ENCODE measurements around the gene GRAMD1B. TPM values are rescaled to one million over a fixed set of nuclear protein-coding genes. Genes with fewer than 3 reads are reported as not detected.

GRAMD1B gene
- polyA plus RNA-seq, 3 donors: 3.2 to 13.9 (median 3.3) TPM

DNA sequence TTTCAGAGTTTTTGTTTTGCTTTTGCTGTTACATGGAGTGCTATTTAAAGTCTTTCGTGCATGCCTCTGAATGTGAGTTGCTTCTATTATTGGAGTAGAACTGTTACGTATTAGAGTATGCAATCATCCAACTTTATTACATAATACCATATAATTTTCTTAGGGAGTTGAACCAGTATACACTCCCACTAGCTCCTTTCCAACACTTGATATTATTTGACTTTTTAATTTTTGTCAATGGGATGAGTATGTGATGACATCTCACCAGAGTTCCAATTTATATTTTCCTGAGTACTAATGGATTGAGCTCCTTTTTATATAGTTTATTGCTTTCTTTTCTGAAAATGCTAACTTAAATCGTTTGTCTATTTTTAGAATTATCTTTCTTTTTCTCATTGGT is 90.9 kb downstream of the GRAMD1B start:
- H3K36me3 Mint-ChIP-seq: peaks cover 8 to 18% of the 10 kb centered on the region in 2 donors
- no peak for TF ChIP-seq CTCF (IDR thresholded peaks at IDR 0.05)
- no peak overlapping the region for H3K4me3 ChIP-seq (replicated peaks in 1 of 3; ENCODE audit: low read depth in 2 of 3, low read length in 3 of 3)
- intact Hi-C loops (cut with micrococcal nuclease): no loop called here
- H3K27me3 Mint-ChIP-seq (ENCODE audit: low read depth in 3 of 3): peaks cover 0 to 1% (median 0%) of the 10 kb centered on the region in 3 donors
- H3K4me1 Mint-ChIP-seq: peaks cover 17% of the 10 kb centered on the region
- H3K4me1 ChIP-seq (ENCODE audit: control insufficient read depth in 1 of 2, insufficient read depth in 2 of 2, low read length in 2 of 2): no peaks in the 10 kb centered on the region
- H3K27me3 ChIP-seq (ENCODE audit: control insufficient read depth in 2 of 2, insufficient read depth in 2 of 2, low read length in 2 of 2): no peaks in the 10 kb centered on the region
- H3K9me3 Mint-ChIP-seq: peaks cover 0 to 13% (median 6%) of the 10 kb centered on the region in 7 donors
- peaks cover 65% of the 10 kb centered on the region for H3K79me2 ChIP-seq (ENCODE audit: insufficient read depth, low read length)
- H2AFZ ChIP-seq (ENCODE audit: insufficient read depth, low read depth, low read length, poor library complexity, severe bottlenecking): no peak overlapping the region
- H3K4me2 ChIP-seq (replicated peaks; ENCODE audit: extremely low read depth, low read length, poor library complexity, severe bottlenecking): no peak overlapping the region
- no peak for DNase-seq
- H3K9me3 ChIP-seq (replicated peaks in 1 of 2; ENCODE audit: control insufficient read depth in 1 of 2, insufficient read depth in 1 of 2, low read length in 2 of 2): peaks cover 0 to 8% of the 10 kb centered on the region in 2 donors
- H3K36me3 ChIP-seq (replicated peaks in 1 of 2; ENCODE audit: control insufficient read depth in 1 of 2, insufficient read depth in 2 of 2, low read length in 2 of 2): peaks cover 0 to 5% of the 10 kb centered on the region in 2 donors
- H3K27ac ChIP-seq (ENCODE audit: low read depth in 1 of 2, low read length in 2 of 2): no peak overlapping the region
- WGBS (ENCODE audit: insufficient coverage): no CpG with 5 or more reads among the region's 3 CpGs
- H3K27ac Mint-ChIP-seq: no peak overlapping the region
- H4K20me1 ChIP-seq (ENCODE audit: insufficient read depth, low read length): peaks cover 21% of the 10 kb centered on the region
- H3K9ac ChIP-seq (ENCODE audit: insufficient read depth, low read length, poor library complexity, severe bottlenecking): no peak overlapping the region
- no peak overlapping the region for H3K4me3 Mint-ChIP-seq

GRCh38 chr11:123521930-123522329 is 91.9 kb downstream of the GRAMD1B start:
- Mint-ChIP-seq H3K4me3 (no peak overlapping the region), H3K27ac (peak overlapping the region in 3 of 7 donors; percentile 32 to 66 (median 42)), H3K4me1 (peaks cover 17% of the 10 kb centered on the region), H3K36me3 (peaks cover 11 to 27% of the 10 kb centered on the region in 2 donors), H3K27me3 (ENCODE audit: low read depth in 3 of 3) (peaks cover 0 to 1% (median 0%) of the 10 kb centered on the region in 3 donors), H3K9me3 (peaks cover 0 to 13% (median 6%) of the 10 kb centered on the region in 7 donors)
- H2AFZ ChIP-seq (ENCODE audit: insufficient read depth, low read depth, low read length, poor library complexity, severe bottlenecking): no peak overlapping the region
- no peak for TF ChIP-seq CTCF (IDR thresholded peaks at IDR 0.05)
- peaks cover 24% of the 10 kb centered on the region for H4K20me1 ChIP-seq (ENCODE audit: insufficient read depth, low read length)
- peaks cover 0 to 8% of the 10 kb centered on the region in 2 donors for H3K9me3 ChIP-seq (replicated peaks in 1 of 2; ENCODE audit: control insufficient read depth in 1 of 2, insufficient read depth in 1 of 2, low read length in 2 of 2)
- H3K36me3 ChIP-seq (replicated peaks in 1 of 2; ENCODE audit: control insufficient read depth in 1 of 2, insufficient read depth in 2 of 2, low read length in 2 of 2): peaks cover 6% of the 10 kb centered on the region in 2 donors
- H3K79me2 ChIP-seq (ENCODE audit: insufficient read depth, low read length): peaks cover 70% of the 10 kb centered on the region
- WGBS (ENCODE audit: insufficient coverage): no CpG with 5 or more reads among the region's 3 CpGs
- no peak for DNase-seq
- intact Hi-C loops (cut with micrococcal nuclease): no loop called here
- no peaks in the 10 kb centered on the region for H3K4me1 ChIP-seq (ENCODE audit: control insufficient read depth in 1 of 2, insufficient read depth in 2 of 2, low read length in 2 of 2)
- no peaks in the 10 kb centered on the region for H3K27me3 ChIP-seq (ENCODE audit: control insufficient read depth in 2 of 2, insufficient read depth in 2 of 2, low read length in 2 of 2)
- H3K27ac ChIP-seq (ENCODE audit: low read depth in 1 of 2, low read length in 2 of 2): no peak overlapping the region
- H3K4me3 ChIP-seq (replicated peaks in 1 of 3; ENCODE audit: low read depth in 2 of 3, low read length in 3 of 3): no peak overlapping the region
- H3K9ac ChIP-seq (ENCODE audit: insufficient read depth, low read length, poor library complexity, severe bottlenecking): no peak overlapping the region
- no peak overlapping the region for H3K4me2 ChIP-seq (replicated peaks; ENCODE audit: extremely low read depth, low read length, poor library complexity, severe bottlenecking)

All from CD14-positive monocyte (primary cell).